Measurements from ENCODE around the gene OTOG. TPM values are rescaled to one million over a fixed set of nuclear protein-coding genes. Genes with fewer than 3 reads are reported as not detected.

The OTOG gene
- total and polyA plus RNA-seq, 2 donors (not counting 3 experiments of a cell fraction or from before 2014, with no cell fraction given), result not detected

DNA sequence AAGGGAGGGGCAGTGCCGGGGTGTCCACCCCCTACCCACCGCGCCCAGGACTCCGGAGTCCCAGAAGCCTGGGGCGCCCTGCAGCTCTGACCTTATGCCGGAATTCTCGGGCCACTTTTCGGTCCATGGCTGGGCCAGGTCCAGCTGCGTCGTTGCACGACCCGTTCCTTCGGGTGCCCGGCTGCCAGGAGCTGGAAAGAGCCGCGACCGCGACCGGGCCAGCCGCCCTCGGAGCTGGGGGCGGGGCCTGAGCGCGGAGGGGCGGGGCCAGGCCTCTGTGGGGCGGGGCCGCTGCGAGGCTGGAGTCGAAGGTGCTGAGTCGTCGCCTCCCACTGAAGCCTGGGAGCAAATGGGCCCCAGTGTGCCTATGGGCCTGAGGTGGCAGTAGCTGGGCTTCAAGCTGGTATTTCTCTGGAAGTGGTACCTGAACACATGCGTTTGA lies 2.9 kb upstream of the OTOG start, which contains the start of gene USH1C:
Gene USH1C (minus strand): TSS at position 236 of the 442 bp plus-strand sequence. CDS start 109 bp downstream, at position 127.
- Histone ChIP-seq H3K27ac (ENCODE audit: insufficient read depth, low read depth, low read length) (no peak within 1 kb of the TSS), H3K4me2 (ENCODE audit: insufficient read depth, low read length) (no peak within 1 kb of the TSS), H2AFZ (ENCODE audit: low read depth, low read length) (no peak within 1 kb of the TSS), H3K9ac (replicated peaks; ENCODE audit: extremely low read depth, insufficient read depth, low read length) (no peak within 1 kb of the TSS), H3K9me1 (replicated peaks; ENCODE audit: control insufficient read depth, extremely low read depth, insufficient read depth, low read length) (no peaks in the 10 kb centered on the region), H4K20me1 (replicated peaks; ENCODE audit: control insufficient read depth, extremely low read depth, insufficient read depth, low read length) (no peaks in the 10 kb centered on the region), H3K36me3 (ENCODE audit: control insufficient read depth in 2 of 2, extremely low read depth in 1 of 2, insufficient read depth in 2 of 2, low read length in 2 of 2) (no peaks in the 10 kb centered on the region), H3K9me3 (replicated peaks; ENCODE audit: control insufficient read depth, insufficient read depth, low read length) (no peaks in the 10 kb centered on the region), H3K4me1 (ENCODE audit: control insufficient read depth, extremely low read depth, insufficient read depth, low read length) (no peaks in the 10 kb centered on the region), H3K79me2 (ENCODE audit: control insufficient read depth, insufficient read depth, low read length) (no peaks in the 10 kb centered on the region), H3K27me3 (ENCODE audit: control insufficient read depth in 2 of 2, insufficient read depth in 2 of 2, low read length in 2 of 2) (peaks cover 11 to 13% of the 10 kb centered on the region in 2 experiments), H3K4me3 (replicated peaks in 1 of 3; ENCODE audit: insufficient read depth in 1 of 3, low read depth in 1 of 3, low read length in 3 of 3) (no peak within 1 kb of the TSS)
- ChIA-PET CTCF (interaction anchor here (0.5 to 1.8 kb wide), 3 partner anchors 16 to 466 kb away, joined by 3 to 6 read pairs (median 4); no protein-coding TSS in a partner anchor), POLR2A (no interaction called here)
- DNase-seq (ENCODE audit: low read depth, low spot score), result no peak
- intact Hi-C loops (cut with micrococcal nuclease), result no loop called here
- FAIRE-seq, result no peak
- TF ChIP-seq MYC (IDR thresholded peaks at IDR 0.05; ENCODE audit: low read depth, low read length) (no peak), GATA2 (IDR thresholded peaks at IDR 0.05; ENCODE audit: insufficient read depth, insufficient read length, low read depth, low read length) (no peak), FOS (IDR thresholded peaks at IDR 0.05; ENCODE audit: borderline replicate concordance, insufficient read depth, low read length) (no peak), JUN (IDR thresholded peaks at IDR 0.05; ENCODE audit: borderline replicate concordance, insufficient read depth, insufficient read length, low read depth) (no peak), POLR2A (IDR thresholded peaks at IDR 0.05; ENCODE audit: low read depth, low read length) (no peak), POLR2AphosphoS5 (IDR thresholded peaks at IDR 0.05; ENCODE audit: insufficient read depth, low read depth, low read length) (no peak), EZH2 (IDR thresholded peaks at IDR 0.05; ENCODE audit: borderline replicate concordance, low read depth, low read length, severe bottlenecking) (no peak)
- TF ChIP-seq, protein P1, sequence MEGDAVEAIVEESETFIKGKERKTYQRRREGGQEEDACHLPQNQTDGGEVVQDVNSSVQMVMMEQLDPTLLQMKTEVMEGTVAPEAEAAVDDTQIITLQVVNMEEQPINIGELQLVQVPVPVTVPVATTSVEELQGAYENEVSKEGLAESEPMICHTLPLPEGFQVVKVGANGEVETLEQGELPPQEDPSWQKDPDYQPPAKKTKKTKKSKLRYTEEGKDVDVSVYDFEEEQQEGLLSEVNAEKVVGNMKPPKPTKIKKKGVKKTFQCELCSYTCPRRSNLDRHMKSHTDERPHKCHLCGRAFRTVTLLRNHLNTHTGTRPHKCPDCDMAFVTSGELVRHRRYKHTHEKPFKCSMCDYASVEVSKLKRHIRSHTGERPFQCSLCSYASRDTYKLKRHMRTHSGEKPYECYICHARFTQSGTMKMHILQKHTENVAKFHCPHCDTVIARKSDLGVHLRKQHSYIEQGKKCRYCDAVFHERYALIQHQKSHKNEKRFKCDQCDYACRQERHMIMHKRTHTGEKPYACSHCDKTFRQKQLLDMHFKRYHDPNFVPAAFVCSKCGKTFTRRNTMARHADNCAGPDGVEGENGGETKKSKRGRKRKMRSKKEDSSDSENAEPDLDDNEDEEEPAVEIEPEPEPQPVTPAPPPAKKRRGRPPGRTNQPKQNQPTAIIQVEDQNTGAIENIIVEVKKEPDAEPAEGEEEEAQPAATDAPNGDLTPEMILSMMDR (IDR thresholded peaks at IDR 0.05; ENCODE audit: extremely low read depth in 1 of 2, insufficient read depth in 1 of 2, low read depth in 1 of 2, low read length in 2 of 2), result no peak
- TF ChIP-seq, protein P2, sequence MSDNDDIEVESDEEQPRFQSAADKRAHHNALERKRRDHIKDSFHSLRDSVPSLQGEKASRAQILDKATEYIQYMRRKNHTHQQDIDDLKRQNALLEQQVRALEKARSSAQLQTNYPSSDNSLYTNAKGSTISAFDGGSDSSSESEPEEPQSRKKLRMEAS (IDR thresholded peaks at IDR 0.05; ENCODE audit: insufficient read depth, insufficient read length), result no peak
- no TSS peak for BruUV-seq (replicated peaks)
- dilution Hi-C loops (cut with MboI; ENCODE audit: extremely low pct_ligation_motif_present, low sequenced_read_pairs), result no loop called here

All from endothelial cell of umbilical vein (primary cell).